Activated naive CD4-positive, alpha-beta T cell treated with anti-CD3 and anti-CD28 coated beads for 36 hours (primary cell): ENCODE data around the gene ERAP2. TPM values are rescaled to one million over a fixed set of nuclear protein-coding genes. Genes with fewer than 3 reads are reported as not detected.

Experiments
- CTCF ChIA-PET: fragments of 350-600 bp; sonication (Branson Sonifier 250); formaldehyde crosslinking; loops from one replicate; lab custom pipeline; 2021; ENCODE audit warnings: antibody characterized with exemption; lab: Charles Lee
- DNase-seq: peaks from one replicate; pipeline ENCODE4 v3.0.0-alpha.2; 2020
- H3K27ac Mint-ChIP-seq: one replicate; pipeline ENCODE4 v1.8.0; 2021; ENCODE audit warnings: mild to moderate bottlenecking, mixed read lengths
- H3K27me3 Mint-ChIP-seq: one replicate; pipeline ENCODE4 v1.8.0; 2021; ENCODE audit warnings: low read depth, mixed read lengths
- H3K36me3 Mint-ChIP-seq: one replicate; pipeline ENCODE4 v1.8.0; 2021; ENCODE audit warnings: low read depth, mixed read lengths
- H3K4me1 Mint-ChIP-seq: one replicate; pipeline ENCODE4 v1.8.0; 2021; ENCODE audit warnings: low read depth, mixed read lengths
- H3K4me3 Mint-ChIP-seq: one replicate; pipeline ENCODE4 v1.8.0; 2021; ENCODE audit warnings: mild to moderate bottlenecking, moderate library complexity, mixed read lengths
- H3K9me3 Mint-ChIP-seq: one replicate; pipeline ENCODE4 v1.8.0; 2021; ENCODE audit warnings: mixed read lengths
- intact Hi-C: fragments of 100-400 bp; cut with micrococcal nuclease; formaldehyde crosslinking; loops from one replicate; pipeline ENCODE4 v1.15.1; 2023
- total RNA-seq, 2 experiments: library from RNA; stranded (reverse); gene quantifications; one replicate each; pipeline ENCODE4 v1.2.3, GENCODE V29; 2021

Gene ERAP2
- total RNA-seq, 2 experiments from 2014 or later, result 108 to 111 TPM

DNA sequence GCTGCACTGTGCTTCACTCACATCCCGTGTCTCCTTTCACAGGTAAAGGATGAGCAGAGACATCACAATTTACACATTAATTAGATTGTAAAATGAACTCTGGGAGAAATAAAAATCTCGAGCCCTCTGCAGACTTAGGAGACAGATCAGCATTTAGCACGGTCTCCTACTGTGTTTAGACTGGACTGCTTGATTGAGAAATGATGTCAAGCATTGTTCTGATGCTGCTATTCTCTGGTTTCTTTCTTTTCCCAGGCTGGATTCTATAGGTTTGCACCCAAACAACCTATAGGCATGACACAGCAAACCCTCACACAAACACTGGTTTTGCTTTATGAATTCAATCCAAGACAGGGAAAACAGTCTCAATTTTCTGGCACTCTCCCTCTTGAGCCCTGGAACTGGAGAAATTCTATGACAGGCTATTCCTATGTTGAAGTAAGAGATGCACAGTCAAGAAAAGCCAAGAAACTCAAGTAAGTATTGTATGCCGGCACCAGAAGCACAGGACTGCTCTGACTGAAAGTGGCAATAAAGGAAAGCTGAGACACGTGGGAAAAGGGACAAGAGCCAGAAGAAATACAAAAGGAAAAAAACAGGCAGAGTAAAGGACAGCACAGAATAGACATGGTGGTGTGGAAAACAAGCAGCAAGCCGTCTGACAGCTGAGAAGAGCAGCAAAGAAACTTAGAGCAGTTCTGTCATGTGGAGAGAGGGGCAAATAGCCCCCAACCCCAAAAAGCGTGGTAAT is 24.8 kb upstream of the ERAP2 start:
- Mint-ChIP-seq H3K36me3 (no peaks in the 10 kb centered on the region), H3K27me3 (no peaks in the 10 kb centered on the region), H3K4me3 (no peak overlapping the region), H3K9me3 (peaks cover 5% of the 10 kb centered on the region), H3K27ac (no peak overlapping the region), H3K4me1 (no peaks in the 10 kb centered on the region)
- CTCF ChIA-PET, result no interaction called here
- intact Hi-C loops, result no loop called here
- DNase-seq, result no peak

DNA sequence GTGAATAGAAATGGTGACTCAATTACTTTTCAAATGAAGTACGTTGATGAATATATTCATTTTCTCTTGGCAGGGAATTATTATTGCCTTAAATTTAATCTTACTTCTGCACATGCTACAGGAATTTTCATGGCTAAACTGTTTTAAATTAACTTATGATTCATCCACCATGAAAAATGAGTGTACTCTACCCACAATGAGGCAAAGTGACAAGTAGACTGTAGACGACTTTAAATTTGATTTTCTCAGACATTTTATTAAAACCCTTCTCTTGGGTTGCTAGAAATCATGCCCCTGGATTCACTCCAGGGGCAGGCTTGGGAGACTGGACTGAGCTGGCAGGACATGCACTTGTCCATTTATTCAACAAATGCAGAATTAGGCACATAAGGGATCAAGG is 23.5 kb upstream of the ERAP2 start:
- no peak overlapping the region for H3K27ac Mint-ChIP-seq
- no peaks in the 10 kb centered on the region for H3K36me3 Mint-ChIP-seq
- no peaks in the 10 kb centered on the region for H3K4me1 Mint-ChIP-seq
- no peaks in the 10 kb centered on the region for H3K27me3 Mint-ChIP-seq
- CTCF ChIA-PET, result no interaction called here
- peaks cover 5% of the 10 kb centered on the region for H3K9me3 Mint-ChIP-seq
- intact Hi-C loops, result no loop called here
- no peak overlapping the region for H3K4me3 Mint-ChIP-seq
- DNase-seq, result no peak

DNA sequence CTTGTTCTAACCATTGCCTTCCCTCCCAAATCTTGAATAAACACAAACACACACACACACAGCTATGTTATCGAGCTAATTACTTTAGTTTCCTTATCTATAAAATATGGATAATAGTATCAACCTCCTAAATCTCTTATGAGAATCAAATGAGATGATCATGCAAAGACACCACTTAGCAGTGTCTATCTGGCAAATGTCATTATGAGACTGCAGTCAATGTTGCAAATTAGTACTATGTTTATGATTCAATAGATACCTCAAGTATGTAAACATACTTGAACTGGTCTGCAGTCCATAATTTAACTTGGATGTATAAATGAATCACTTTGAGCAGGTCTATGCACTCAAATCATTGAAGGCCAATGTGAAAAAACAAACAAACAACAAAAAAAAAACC is 22.2 kb upstream of the ERAP2 start:
- intact Hi-C loops, result no loop called here
- CTCF ChIA-PET, result no interaction called here
- Mint-ChIP-seq H3K27me3 (no peaks in the 10 kb centered on the region), H3K36me3 (no peaks in the 10 kb centered on the region), H3K27ac (no peak overlapping the region), H3K4me3 (no peak overlapping the region), H3K9me3 (peaks cover 5% of the 10 kb centered on the region), H3K4me1 (no peaks in the 10 kb centered on the region)
- DNase-seq, result no peak

DNA sequence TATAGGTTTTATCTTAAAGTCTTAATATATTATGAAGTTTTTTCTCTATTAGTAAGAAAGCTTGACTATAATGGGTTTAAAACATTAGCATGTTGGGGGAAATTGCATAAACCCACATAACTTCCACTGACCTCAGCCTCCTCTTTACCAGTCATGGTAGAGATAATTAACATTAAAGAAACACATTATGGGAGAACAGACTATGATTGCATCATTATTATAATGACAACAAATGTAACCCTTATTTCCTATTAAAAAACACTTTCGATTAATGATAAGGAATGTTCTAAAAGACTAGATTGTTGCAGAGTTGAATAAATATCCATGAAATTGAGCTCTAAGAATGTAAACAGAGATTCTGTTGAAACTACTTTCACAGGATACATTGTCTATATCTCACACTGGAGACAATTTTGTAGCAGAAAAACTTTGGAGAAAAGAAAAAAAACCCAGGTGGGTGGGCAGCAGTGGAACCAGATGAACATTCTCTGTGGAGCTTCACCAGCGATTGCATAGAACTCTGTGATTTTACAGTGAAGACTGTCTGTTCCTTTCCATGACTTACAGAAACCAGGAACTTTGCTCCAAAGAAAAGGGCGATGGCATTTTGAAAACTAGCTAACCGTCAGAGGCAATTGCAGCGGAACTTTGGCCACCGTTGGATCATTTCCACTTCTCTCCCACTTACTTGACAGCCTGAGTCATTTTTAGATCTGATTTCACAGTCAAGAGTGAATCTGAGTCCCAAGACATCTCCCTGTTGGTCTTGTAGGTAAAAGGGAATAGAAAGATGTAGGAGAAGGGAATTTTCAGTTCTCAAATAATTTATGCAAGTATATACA is 21.0 kb upstream of the ERAP2 start:
- Mint-ChIP-seq H3K36me3 (no peaks in the 10 kb centered on the region), H3K4me1 (no peaks in the 10 kb centered on the region), H3K27me3 (no peaks in the 10 kb centered on the region), H3K9me3 (no peaks in the 10 kb centered on the region), H3K27ac (no peak overlapping the region), H3K4me3 (no peak overlapping the region)
- intact Hi-C loops, result no loop called here
- CTCF ChIA-PET, result interaction anchor here (0.7 to 1.1 kb wide), 2 partner anchors 14 to 103 kb away, joined by 3 to 4 read pairs; no protein-coding TSS in a partner anchor
- no peak for DNase-seq

DNA sequence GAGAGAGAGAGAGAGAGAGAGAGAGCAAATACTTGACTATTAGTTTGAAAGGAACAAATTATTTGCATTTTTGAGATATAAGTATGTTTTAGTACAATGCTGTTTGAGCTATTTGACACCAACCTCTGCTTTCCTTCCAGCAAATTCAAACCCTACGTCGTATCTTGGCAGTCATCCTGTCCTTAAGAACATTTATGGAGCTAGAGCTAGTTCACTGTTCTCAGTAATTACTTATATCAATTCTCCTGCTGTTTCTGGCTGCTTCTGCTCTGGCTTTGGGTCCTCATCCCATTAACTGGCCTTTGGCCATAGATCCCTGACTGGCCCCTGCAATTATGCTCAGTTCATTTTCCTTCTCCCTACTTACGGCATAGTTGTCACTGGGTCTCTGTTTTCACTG is 19.9 kb upstream of the ERAP2 start:
- Mint-ChIP-seq H3K4me1 (peaks cover 6% of the 10 kb centered on the region), H3K27me3 (no peaks in the 10 kb centered on the region), H3K4me3 (no peak overlapping the region), H3K27ac (no peak overlapping the region), H3K9me3 (no peaks in the 10 kb centered on the region), H3K36me3 (no peaks in the 10 kb centered on the region)
- CTCF ChIA-PET, result interaction anchor here (0.6 to 2.1 kb wide), 3 partner anchors 10 to 35 kb away, joined by 3 to 7 read pairs (median 4); no protein-coding TSS in a partner anchor
- intact Hi-C loops, result no loop called here
- DNase-seq, result no peak

DNA sequence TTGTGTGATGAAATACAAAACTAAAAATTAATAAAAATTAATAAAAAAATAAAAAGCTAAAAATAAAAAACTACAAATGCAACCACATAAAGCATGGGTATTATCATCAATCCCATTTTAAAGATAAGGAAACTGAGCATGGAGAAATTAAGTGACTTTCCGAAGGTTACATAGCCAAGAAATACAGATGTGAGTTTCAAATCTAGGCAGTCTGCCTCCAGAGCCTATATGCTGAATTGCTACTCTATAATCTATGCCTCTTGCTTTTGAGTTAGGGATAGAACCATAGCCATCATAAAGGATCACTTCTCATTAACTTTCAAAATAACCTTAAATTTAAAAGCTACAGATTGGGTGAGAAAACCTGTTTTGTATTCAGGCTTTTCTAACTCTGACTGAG is 18.8 kb upstream of the ERAP2 start:
- Mint-ChIP-seq H3K4me3 (no peak overlapping the region), H3K27ac (no peak overlapping the region), H3K9me3 (no peaks in the 10 kb centered on the region), H3K4me1 (peaks cover 7% of the 10 kb centered on the region), H3K36me3 (no peaks in the 10 kb centered on the region), H3K27me3 (peaks cover 2% of the 10 kb centered on the region)
- CTCF ChIA-PET, result interaction anchor here (0.6 to 2.1 kb wide), 4 partner anchors 12 to 304 kb away, joined by 3 to 7 read pairs (median 4); no protein-coding TSS in a partner anchor
- DNase-seq, result no peak
- intact Hi-C loops, result no loop called here

DNA sequence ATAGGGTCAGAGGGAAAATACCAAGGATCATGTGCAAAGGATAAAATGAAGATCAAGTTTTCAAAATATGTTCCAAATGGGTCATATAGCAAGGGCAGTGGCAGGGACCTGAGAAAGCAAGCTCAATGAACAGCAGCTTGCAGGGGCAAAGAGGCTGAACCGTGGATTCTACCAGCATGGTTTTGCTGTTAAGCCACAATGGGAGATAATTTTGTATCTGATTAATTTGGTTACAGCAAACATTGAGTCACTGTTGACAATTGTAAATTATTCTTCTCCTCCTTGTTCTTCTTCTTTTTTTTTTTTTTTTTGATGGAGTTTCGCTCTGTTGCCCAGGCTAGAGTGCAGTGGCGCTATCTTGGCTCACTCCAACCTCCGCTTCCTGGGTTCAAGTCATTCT is 18.4 kb upstream of the ERAP2 start:
- Mint-ChIP-seq H3K4me3 (no peak overlapping the region), H3K27me3 (peaks cover 2% of the 10 kb centered on the region), H3K4me1 (peaks cover 11% of the 10 kb centered on the region), H3K27ac (no peak overlapping the region), H3K9me3 (no peaks in the 10 kb centered on the region), H3K36me3 (no peaks in the 10 kb centered on the region)
- intact Hi-C loops, result no loop called here
- DNase-seq, result no peak
- CTCF ChIA-PET, result interaction anchor here (0.7 to 2.1 kb wide), 4 partner anchors 11 to 304 kb away, joined by 3 to 7 read pairs (median 4); no protein-coding TSS in a partner anchor

DNA sequence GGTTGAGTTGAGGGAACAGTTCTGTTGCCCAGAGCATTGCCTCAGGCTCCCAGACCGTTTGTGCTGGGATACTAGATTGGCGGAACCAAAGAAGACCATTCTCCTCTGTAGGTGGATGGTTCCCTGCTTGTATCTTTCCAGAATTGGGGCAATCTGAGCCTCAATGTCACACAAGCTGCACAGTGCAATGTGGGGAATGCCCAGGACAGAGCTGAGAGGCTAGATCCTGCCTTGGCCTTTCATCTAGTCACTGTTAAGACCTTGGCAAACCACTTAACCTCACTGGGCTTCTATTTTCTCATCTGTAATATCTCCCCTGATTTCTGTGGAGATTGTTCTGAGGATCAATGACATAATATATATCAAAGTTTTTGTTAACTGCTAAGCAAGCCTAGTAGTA is 16.9 kb upstream of the ERAP2 start:
- no peaks in the 10 kb centered on the region for H3K36me3 Mint-ChIP-seq
- peaks cover 26% of the 10 kb centered on the region for H3K4me1 Mint-ChIP-seq
- H3K9me3 Mint-ChIP-seq, result no peaks in the 10 kb centered on the region
- H3K27me3 Mint-ChIP-seq, result peaks cover 2% of the 10 kb centered on the region
- CTCF ChIA-PET, result interaction anchor here (1.2 kb wide), 1 partner anchor 10 kb away, joined by 5 read pairs; no protein-coding TSS in a partner anchor
- no peak for DNase-seq
- intact Hi-C loops, result no loop called here
- H3K4me3 Mint-ChIP-seq, result no peak overlapping the region
- H3K27ac Mint-ChIP-seq, result no peak overlapping the region

DNA sequence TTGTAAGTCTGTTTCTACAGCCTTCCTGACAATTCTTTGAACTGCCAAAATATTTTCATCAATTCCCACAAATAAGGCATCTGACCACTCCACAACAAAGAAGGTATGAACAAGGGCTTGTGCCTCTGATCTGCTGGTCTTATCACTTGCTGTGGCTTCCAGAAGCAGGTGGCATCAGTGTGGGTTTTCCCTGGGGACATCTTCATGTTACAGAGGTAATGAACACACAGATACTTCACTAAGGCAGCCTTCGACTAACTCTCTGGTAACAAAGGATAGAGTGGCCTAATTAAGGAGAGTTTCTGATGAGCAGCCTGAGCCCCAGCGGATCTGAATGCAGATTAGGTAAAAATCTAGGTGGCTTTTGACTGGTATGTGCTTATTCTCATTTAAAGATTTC is 15.2 kb upstream of the ERAP2 start:
- DNase-seq, result no peak
- peaks cover 2% of the 10 kb centered on the region for H3K27me3 Mint-ChIP-seq
- intact Hi-C loops, result loop anchor here (5.0 to 10.0 kb wide), 2 partner anchors 36 to 516 kb away; no protein-coding TSS in a partner anchor
- peaks cover 28% of the 10 kb centered on the region for H3K4me1 Mint-ChIP-seq
- H3K36me3 Mint-ChIP-seq, result no peaks in the 10 kb centered on the region
- H3K27ac Mint-ChIP-seq, result no peak overlapping the region
- CTCF ChIA-PET, result interaction anchor here (0.6 kb wide), 1 partner anchor 13 kb away, joined by 4 read pairs; no protein-coding TSS in a partner anchor
- no peaks in the 10 kb centered on the region for H3K9me3 Mint-ChIP-seq
- H3K4me3 Mint-ChIP-seq, result no peak overlapping the region

DNA sequence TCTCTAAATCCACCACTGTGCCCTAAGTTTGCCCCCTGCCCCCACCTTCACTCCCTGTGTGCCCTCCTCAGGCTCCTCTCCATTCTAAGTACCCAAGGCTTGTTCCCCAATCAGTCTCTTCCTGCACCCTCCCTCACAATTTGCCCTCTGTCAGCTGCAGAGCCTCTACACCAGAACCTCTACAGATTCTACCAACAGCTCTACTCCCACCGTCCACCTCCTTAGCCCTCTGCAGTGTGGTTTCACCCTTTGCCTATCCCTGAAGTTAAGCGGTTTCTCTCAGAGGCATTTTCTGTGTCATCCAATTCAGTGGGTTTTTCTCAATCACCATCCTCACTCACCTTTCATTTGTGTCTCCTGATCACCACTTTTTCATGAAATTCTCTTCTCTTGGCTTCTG is 13.2 kb upstream of the ERAP2 start:
- Mint-ChIP-seq H3K4me3 (no peak overlapping the region), H3K36me3 (no peaks in the 10 kb centered on the region), H3K27me3 (peaks cover 2% of the 10 kb centered on the region), H3K27ac (peak overlapping the region; percentile 13), H3K9me3 (no peaks in the 10 kb centered on the region), H3K4me1 (peaks cover 28% of the 10 kb centered on the region)
- CTCF ChIA-PET, result interaction anchor here (0.6 to 2.0 kb wide), 7 partner anchors 55 to 298 kb away, joined by 3 to 5 read pairs (median 4); partner anchors contain the start of gene ERAP1
- intact Hi-C loops, result loop anchor here (5.0 to 10.0 kb wide), 2 partner anchors 34 to 518 kb away; no protein-coding TSS in a partner anchor
- DNase-seq, result no peak

DNA sequence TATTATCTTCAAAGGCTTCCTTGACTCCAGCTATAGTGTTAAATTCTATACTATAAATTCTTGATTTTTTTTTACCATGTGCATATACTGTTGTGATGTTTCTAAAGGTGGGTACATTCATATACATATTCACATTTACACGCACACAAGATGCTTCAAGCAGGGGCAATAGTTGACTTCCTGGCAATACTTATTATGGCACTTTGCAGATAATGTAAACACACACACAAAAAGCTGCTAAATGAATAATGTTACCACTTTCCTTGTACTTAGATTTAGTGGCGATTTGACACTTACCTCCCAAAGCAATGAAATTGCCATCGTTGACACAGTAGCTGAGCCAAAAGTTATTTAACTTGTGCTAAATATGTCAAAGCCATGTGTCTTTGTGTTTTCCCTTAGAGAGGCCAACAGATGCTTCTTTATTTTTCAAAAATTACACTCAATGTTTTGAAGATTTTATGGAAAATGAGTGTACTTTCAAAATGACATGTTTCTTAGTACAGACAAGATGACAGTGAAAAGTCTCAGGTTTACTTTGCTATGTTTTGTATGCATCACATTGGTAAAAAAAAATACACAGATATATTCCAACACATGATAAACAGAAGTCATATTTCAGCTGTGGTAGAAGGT is 12.2 kb upstream of the ERAP2 start:
- peak overlapping the region; percentile 39 for H3K27ac Mint-ChIP-seq
- peaks cover 32% of the 10 kb centered on the region for H3K4me1 Mint-ChIP-seq
- no peak overlapping the region for H3K4me3 Mint-ChIP-seq
- no peak for DNase-seq
- H3K9me3 Mint-ChIP-seq, result no peaks in the 10 kb centered on the region
- intact Hi-C loops, result loop anchor here (1.0 to 10.0 kb wide), 4 partner anchors 33 to 519 kb away; partner anchors contain the start of gene ERAP1
- CTCF ChIA-PET, result interaction anchor here (0.6 to 2.0 kb wide), 11 partner anchors 43 to 299 kb away, joined by 3 to 9 read pairs (median 3); partner anchors contain the start of gene LIX1
- H3K27me3 Mint-ChIP-seq, result peaks cover 2% of the 10 kb centered on the region
- H3K36me3 Mint-ChIP-seq, result no peaks in the 10 kb centered on the region
